ENCODE data around the gene ZNF648.

DNA sequence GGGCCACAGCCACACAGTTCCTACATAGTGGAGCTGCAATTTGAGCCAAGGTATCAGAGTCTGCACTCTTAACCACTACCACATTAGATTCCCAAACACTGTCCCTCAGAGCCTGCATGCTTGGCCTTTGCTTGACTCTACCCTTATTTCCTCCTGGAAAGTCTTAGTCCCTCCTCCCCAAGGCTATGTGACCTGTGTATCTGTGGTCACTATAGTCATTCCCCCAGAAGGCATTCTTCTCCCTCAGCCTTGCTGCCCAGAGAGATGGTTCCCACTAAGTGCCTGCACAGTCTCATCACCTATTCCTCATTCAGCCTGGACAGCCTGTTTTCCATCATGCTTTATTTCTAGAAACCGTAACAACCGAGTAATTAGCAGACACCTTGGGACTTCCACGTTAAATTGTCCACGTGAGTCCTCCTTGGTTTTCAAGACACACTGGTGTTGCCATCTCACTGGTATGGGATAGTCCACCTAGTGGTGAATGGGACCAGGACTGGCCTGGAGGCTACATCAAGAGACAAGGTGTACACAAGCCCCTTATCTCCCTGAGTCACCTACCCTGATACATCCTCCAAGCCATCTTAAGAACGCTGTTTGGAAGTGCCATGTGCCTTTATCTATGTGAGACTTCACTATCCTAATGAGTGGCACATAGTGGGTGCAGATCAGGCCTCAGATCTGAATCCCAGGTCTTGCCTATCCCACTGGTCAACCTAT is 3.8 kb upstream of the ZNF648 start:
- TF ChIP-seq POLR2A (IDR thresholded peaks at IDR 0.05) = no peak
- TF ChIP-seq, protein P1, sequence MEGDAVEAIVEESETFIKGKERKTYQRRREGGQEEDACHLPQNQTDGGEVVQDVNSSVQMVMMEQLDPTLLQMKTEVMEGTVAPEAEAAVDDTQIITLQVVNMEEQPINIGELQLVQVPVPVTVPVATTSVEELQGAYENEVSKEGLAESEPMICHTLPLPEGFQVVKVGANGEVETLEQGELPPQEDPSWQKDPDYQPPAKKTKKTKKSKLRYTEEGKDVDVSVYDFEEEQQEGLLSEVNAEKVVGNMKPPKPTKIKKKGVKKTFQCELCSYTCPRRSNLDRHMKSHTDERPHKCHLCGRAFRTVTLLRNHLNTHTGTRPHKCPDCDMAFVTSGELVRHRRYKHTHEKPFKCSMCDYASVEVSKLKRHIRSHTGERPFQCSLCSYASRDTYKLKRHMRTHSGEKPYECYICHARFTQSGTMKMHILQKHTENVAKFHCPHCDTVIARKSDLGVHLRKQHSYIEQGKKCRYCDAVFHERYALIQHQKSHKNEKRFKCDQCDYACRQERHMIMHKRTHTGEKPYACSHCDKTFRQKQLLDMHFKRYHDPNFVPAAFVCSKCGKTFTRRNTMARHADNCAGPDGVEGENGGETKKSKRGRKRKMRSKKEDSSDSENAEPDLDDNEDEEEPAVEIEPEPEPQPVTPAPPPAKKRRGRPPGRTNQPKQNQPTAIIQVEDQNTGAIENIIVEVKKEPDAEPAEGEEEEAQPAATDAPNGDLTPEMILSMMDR (IDR thresholded peaks at IDR 0.05) = no peak
